Transverse colon (tissue), 4 donors: Measurements from ENCODE around the gene CCDC88C.

Experiments
- EP300 ChIP-seq: sonication (generic); formaldehyde crosslinking; IDR thresholded peaks from one replicate; pipeline ENCODE4 v1.6.1; 2017; ENCODE audit warnings: antibody characterized with exemption, low read depth
- POLR2A ChIP-seq: fragments of 450-650 bp; IDR thresholded peaks from one replicate; pipeline ENCODE4 v1.6.1; 2016; ENCODE audit warnings: antibody characterized with exemption, mild to moderate bottlenecking, moderate library complexity
- POLR2AphosphoS5 ChIP-seq, 3 donors: sonication (generic); formaldehyde crosslinking; IDR thresholded peaks; one replicate each; pipeline ENCODE4 v1.6.1; 2016; ENCODE audit warnings: antibody characterized with exemption in 3 of 3
- TF ChIP-seq, protein P1 (sequence below), 5 experiments: fragments of 200-600 bp in 3 of 5; fragments of 450-650 bp in 2 of 5; sonication (generic) in 3 of 5; IDR thresholded peaks; 1 replicate in 2 of 5; 2 replicates in 3 of 5; pipeline ENCODE4 v1.5.1; 2016 to 2017; ENCODE audit warnings: antibody characterized with exemption in 5 of 5, inconsistent platforms in 3 of 5, mild to moderate bottlenecking in 2 of 5, moderate library complexity in 1 of 5

DNA sequence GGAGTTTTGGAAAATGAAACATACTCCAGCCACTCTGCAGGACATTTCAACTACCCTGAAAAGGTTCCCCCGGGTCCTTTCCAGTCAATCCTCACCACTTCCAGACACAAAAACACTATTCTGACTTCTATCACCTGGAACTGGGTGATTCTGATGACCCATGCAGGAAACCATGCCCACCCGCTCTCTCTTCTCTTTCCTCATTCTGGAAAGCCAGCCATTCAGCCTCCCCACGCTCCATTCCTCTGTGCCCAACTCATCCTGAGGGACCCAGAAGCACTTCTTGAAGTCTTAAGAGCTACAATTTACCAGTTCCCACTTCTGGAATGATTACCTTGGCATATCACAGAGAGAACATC lies 3.2 kb downstream of the CCDC88C start:
- TF ChIP-seq POLR2AphosphoS5 (IDR thresholded peaks at IDR 0.05) (no peak), POLR2A (no peak), EP300 (no peak)
- TF ChIP-seq, protein P1, sequence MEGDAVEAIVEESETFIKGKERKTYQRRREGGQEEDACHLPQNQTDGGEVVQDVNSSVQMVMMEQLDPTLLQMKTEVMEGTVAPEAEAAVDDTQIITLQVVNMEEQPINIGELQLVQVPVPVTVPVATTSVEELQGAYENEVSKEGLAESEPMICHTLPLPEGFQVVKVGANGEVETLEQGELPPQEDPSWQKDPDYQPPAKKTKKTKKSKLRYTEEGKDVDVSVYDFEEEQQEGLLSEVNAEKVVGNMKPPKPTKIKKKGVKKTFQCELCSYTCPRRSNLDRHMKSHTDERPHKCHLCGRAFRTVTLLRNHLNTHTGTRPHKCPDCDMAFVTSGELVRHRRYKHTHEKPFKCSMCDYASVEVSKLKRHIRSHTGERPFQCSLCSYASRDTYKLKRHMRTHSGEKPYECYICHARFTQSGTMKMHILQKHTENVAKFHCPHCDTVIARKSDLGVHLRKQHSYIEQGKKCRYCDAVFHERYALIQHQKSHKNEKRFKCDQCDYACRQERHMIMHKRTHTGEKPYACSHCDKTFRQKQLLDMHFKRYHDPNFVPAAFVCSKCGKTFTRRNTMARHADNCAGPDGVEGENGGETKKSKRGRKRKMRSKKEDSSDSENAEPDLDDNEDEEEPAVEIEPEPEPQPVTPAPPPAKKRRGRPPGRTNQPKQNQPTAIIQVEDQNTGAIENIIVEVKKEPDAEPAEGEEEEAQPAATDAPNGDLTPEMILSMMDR (IDR thresholded peaks at IDR 0.05), result no peak
